ENCODE data around the gene GRB7. TPM values are rescaled to one million over a fixed set of nuclear protein-coding genes. Genes with fewer than 3 reads are reported as not detected.

The GRB7 gene
- total RNA-seq, 4 donors from 2014 or later = 0.44 TPM; not detected in 3

DNA sequence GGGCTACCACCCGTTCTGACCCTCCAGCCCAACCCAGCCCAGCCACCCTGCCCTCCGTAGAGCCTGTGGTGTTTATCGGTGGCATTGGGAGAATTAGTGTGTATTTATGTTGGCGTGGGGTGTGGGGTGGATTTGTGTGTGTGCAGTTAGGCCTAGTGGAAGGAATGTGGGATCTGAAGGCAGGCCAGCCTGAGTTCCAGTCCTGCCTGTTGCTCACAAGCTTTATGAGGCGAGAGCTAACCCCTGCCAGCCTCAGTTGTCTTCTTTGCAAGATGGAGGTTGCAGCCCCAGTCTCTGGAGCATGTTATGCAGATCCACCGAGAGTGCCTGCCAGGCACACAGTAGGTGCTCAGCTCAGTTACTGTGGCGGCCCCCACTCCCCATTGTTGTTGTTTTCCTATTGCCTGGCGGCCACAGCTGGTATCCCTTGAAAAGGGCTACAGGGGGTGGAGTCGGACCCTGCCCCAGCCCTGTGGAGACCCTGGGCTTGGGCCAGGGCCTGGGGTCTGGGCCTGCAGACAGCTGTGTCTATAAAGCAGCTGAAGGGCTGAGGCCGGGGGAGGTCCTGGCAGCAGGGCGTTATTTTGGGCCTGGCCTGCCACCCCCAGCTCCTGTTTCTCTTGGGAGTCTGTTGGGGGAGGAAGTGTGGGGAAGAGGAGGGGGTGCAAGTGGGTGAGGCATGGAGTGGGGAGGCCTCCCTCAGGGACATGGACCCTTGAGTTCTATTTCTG, 32.8 kb upstream of the GRB7 start:
- TF ChIP-seq, protein P1, sequence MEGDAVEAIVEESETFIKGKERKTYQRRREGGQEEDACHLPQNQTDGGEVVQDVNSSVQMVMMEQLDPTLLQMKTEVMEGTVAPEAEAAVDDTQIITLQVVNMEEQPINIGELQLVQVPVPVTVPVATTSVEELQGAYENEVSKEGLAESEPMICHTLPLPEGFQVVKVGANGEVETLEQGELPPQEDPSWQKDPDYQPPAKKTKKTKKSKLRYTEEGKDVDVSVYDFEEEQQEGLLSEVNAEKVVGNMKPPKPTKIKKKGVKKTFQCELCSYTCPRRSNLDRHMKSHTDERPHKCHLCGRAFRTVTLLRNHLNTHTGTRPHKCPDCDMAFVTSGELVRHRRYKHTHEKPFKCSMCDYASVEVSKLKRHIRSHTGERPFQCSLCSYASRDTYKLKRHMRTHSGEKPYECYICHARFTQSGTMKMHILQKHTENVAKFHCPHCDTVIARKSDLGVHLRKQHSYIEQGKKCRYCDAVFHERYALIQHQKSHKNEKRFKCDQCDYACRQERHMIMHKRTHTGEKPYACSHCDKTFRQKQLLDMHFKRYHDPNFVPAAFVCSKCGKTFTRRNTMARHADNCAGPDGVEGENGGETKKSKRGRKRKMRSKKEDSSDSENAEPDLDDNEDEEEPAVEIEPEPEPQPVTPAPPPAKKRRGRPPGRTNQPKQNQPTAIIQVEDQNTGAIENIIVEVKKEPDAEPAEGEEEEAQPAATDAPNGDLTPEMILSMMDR (IDR thresholded peaks at IDR 0.05; ENCODE audit: low read depth) = no peak

DNA sequence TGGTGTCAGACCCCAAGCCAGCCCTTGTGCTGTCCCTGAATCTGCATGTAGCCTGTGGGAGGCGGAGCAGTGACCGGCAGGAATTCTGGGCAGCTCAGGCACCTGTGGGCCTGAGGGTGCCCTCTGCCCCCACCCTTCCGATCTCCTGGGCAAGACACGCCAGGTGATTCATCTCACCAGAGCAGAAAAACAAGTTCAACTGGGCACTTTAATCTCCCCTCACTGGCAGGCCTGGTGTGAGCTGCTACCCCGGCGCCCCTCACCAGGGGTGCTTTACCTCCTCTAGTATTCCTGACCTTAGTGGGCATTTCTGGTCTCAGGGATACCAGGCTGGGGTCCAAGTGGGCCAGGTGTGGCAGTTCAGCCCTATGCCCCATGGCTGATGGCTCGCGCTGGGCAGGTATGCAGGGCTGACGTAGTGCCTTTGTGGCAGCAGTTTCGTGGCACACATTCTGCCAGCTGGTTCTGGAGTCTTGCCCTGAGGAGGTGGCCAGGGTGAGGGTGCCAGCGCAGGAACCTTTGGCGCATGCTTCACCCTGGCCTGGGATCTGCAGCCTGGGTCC, 31.9 kb upstream of the GRB7 start:
- TF ChIP-seq, protein P1 (IDR thresholded peaks at IDR 0.05; ENCODE audit: low read depth) = no peak

DNA sequence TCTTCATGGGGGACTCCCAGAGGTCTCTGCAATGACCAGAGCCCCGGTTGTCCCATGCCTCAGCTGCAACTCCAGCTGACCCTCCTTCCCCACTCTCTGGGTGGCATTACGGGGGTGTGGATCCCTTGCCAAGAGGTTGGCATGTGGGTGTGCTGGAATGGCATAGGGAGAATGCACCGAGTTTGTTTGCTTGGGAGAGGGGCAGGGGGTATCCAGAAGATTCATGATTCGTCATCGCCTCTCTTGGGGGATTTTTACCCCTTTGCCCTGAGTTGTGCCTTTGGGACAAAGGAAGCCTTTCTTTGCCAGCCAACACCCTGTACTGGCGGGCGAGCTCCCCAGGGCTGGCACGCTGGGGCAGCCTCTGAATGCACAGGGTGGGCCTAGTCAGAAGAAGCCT, 31.4 kb upstream of the GRB7 start:
- TF ChIP-seq, protein P1 (IDR thresholded peaks at IDR 0.05; ENCODE audit: low read depth) = no peak

DNA sequence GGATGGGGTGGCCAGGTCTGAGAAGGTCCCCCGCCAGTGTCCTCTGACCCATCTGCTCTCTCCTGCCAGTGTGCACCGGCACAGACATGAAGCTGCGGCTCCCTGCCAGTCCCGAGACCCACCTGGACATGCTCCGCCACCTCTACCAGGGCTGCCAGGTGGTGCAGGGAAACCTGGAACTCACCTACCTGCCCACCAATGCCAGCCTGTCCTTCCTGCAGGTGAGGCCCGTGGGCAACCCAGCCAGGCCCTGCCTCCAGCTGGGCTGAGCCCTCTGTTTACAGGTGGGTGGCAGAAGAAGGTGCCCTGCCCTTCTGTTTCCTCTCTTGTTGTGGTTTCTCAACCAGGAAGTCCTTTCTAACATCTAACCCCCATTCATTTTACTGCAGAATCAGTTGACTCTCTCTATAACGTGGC, 30.8 kb upstream of the GRB7 start:
- TF ChIP-seq, protein P1 (IDR thresholded peaks at IDR 0.05; ENCODE audit: low read depth) = no peak

DNA sequence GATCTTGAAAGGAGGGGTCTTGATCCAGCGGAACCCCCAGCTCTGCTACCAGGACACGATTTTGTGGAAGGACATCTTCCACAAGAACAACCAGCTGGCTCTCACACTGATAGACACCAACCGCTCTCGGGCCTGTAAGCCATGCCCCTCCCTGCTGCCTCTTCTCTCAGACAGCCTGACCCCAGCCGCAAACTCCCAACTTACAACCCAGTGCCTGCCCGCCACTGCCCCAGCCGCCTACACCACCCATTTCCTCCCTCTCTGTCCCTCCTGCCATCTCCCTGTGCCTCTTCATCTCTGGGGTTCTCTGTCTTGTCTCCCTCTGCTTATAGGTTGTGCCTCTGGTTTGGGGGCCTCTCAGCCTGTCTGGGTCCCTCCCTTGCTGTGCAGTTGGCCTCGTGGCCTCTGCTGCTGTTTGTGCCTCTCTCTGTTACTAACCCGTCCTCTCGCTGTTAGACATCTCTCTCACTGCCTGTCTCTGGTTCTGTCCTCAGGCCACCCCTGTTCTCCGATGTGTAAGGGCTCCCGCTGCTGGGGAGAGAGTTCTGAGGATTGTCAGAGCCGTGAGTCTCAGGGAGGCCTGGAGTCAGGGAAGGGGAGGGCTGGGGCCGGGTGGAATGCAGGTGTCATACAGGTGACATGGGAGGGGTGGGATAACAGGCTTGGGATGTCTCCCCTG, 28.3 kb upstream of the GRB7 start:
- TF ChIP-seq, protein P1 (IDR thresholded peaks at IDR 0.05; ENCODE audit: low read depth) = no peak

DNA sequence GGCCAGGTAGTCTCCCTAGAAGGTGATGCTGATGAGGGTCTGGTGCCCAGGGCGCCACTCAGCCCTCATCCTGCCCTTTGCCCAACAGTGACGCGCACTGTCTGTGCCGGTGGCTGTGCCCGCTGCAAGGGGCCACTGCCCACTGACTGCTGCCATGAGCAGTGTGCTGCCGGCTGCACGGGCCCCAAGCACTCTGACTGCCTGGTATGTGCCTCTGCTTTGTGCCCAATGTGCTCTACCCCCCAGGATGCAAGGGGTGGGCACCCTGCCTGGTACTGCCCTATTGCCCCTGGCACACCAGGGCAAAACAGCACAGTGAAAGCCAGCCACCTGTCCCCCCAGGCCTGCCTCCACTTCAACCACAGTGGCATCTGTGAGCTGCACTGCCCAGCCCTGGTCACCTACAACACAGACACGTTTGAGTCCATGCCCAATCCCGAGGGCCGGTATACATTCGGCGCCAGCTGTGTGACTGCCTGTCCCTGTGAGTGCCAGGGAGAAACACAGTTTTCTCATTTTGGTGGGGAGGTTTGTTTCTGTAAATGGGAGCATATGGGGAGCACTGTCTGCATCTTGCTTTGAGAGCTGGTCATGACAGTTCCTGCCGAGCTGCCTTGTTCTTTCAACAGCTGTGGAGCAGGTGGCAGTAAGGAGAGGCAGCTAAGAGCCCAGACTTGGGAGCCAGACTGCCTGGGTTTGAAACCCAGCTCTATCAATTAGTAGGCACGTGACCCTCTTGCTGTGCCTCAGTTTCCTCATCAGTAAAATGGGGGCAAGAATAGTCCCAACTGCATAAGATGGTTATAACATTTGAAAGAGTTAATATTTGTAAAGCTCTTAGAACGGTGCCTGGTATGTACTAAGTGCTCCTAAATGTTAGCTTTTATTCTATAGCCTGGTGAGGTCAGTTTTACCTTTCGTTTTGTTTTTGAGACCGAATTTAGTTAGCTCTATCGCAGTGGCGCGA, 27.5 kb upstream of the GRB7 start:
- TF ChIP-seq, protein P1 (IDR thresholded peaks at IDR 0.05; ENCODE audit: low read depth) = no peak

Data from subcutaneous adipose tissue (tissue), 4 donors.